Stimulated activated CD8-positive, alpha-beta memory T cell treated with anti-CD3 and anti-CD28 coated beads, Interleukin-4, amount 100 ng/mL, for 4 hours (primary cell): ENCODE data around the gene CAP1.
"Not testable (repeated sequence)": the region's sequence is repeated elsewhere in the genome, so short reads cannot be mapped to it uniquely, and the experiment has no call there.

Source experiments
- DNase-seq, 2 donors: peaks; one replicate each; pipeline ENCODE4 v3.0.0-alpha.2; 2020; ENCODE audit warnings: low read depth in 2 of 2, low spot score in 1 of 2

CAP1 gene, protein sequence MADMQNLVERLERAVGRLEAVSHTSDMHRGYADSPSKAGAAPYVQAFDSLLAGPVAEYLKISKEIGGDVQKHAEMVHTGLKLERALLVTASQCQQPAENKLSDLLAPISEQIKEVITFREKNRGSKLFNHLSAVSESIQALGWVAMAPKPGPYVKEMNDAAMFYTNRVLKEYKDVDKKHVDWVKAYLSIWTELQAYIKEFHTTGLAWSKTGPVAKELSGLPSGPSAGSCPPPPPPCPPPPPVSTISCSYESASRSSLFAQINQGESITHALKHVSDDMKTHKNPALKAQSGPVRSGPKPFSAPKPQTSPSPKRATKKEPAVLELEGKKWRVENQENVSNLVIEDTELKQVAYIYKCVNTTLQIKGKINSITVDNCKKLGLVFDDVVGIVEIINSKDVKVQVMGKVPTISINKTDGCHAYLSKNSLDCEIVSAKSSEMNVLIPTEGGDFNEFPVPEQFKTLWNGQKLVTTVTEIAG

DNA sequence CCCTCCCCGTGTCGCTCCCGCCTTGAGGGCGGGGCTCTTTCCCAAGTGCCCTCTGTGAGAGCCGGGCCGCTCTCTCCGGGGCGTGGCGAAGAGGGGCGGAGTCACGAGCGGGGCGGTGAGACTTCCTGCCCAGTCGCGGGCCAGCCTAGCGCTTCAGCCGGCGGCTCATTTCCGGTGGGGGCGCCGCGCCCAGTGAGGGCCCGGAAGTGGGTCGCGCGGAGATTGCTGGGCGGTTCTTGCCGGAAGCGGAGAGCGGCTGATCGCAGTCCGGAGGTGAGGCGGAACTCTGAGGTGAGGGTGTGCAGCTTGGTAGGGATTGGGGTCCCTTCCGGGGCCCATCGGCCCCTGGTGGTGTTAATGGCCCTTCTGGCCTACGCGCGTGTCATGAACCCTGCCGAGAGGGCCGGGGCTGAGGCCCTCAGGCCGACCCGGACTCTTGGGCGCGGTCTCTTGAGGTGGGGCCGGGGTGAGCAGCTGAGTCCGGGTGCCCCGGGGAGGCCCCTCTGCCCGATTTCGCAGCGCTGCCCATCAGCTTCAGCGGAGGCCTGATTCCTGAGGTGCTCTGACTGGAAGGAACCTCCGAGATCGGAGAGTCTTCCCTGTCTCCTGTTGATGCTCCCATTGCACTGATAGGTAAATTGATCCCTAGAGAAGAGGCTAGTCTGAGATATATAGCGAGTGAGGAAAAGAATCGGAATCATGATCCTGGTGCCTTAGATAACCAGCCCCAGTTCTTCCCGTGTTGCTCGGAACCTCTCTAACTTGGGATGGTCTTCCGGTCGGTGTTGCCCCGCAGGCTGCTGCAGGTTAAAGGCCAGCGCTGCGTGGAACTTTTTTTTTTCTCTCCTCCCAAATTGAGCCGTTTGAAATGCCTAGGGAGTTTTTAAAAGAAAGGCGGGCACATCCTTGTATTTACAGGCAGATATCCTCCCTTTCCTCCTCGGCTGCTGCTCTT lies at the start of gene CAP1:
Gene CAP1 (plus strand): TSS at position 219 of the 955 bp plus-strand sequence. CDS start 18,618 bp downstream, outside the sequence.
- DNase-seq = peak; percentile 100

DNA sequence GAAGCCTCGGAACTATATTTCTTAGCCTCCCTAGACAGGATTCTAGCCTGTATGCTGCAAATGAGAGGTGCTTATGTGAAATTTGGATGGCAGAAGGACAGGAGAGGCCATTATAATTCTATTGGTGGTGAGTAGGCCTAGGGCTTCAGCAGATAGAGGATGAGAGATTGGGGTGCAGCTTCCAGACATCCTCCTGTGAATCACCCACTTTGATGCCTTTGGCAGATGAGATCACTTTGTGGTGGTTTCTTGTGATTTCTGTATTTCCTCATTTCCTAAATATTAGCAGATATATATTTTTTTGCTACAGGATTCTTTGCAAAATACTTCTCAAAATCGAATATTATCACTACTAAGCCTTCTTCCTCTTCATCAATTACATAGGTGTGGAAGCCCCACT lies 48.3 kb upstream of the CAP1 start:
- no peak for DNase-seq

DNA sequence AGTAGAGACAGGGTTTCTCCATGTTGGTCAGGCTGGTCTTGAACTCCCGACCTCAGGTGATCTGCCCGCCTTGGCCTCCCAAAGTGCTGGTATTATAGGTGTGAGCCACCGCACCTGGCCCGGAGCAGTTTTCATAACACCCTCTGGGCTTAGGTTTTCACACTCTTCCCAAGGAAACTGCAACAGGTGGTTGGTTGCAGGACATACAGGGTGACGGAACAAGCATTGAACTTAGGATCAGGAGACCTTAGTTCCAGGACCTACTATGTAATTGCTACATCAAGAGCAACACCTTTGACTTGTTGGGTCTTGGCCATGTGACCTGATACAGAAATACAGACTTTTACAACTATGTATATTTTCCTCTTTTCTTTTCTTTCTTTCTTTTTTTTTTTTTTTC lies 47.6 kb upstream of the CAP1 start:
- no peak for DNase-seq

DNA sequence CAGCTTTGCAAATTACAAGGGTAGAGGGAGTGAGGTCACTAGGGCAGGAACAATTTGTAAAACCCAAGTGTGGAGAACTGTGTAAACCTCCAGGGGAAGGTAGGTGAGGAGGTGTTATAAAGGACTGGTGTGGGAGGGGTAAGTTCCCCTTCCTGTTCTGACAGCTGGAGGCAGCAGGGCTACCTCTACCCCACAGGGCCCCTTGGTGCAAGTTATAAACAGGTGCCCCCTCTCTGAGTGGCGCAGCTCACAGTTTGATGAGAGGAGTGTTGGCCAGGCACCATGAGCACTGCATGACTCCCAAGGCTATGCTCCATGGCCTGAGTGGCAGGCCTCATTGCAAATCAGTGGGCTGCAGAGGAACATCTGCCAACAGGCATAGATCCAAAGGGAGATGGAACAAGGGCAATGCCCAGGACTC lies 44.5 kb upstream of the CAP1 start:
- DNase-seq = no peak

DNA sequence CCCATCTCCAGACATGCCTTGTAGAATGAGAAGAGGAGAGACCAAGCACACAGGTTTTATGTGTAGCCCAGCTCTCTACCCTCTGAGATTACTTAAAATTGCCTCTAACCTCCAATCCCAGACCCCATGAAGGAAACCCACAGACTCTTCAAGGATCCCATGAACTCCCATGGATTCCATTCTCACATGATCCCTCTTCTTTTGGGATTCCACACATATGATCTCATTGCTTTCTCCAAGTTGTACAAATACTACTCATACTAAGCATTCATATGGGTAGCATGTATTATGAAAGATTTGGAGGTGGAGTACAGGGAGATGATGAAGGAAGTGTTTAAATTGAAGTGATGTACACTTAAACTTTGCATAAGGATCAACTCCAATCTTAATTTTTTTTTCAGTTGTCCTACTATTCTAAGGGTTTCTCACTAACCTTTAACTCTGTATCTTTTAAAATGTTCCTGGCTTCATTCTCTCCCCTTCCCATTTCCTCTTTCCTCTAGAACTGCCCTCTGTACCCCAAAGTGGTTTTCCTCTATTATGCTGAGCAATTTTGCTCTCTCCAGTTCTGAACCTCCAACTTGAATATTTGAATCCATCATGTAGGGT lies 44.0 kb upstream of the CAP1 start:
- no peak for DNase-seq

DNA sequence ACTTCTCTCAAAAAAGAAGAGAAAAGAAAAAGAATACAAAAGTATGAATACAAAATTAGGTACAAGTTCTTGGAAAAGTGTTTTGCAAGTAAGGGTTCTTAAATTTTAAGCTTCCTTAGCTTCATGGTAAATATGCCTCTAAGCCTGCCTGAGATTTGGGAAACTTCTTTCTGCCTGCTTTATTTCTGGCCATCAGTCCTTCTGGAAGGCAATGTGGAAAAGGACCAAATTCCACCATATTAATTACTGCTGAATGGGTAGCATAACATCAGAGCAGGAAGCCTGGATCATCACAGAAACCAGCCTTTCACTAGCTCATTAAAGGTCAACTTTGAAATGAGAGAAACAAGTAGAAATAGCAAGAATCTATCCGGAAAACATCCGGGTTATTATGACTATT lies 39.1 kb upstream of the CAP1 start:
- DNase-seq = no peak

DNA sequence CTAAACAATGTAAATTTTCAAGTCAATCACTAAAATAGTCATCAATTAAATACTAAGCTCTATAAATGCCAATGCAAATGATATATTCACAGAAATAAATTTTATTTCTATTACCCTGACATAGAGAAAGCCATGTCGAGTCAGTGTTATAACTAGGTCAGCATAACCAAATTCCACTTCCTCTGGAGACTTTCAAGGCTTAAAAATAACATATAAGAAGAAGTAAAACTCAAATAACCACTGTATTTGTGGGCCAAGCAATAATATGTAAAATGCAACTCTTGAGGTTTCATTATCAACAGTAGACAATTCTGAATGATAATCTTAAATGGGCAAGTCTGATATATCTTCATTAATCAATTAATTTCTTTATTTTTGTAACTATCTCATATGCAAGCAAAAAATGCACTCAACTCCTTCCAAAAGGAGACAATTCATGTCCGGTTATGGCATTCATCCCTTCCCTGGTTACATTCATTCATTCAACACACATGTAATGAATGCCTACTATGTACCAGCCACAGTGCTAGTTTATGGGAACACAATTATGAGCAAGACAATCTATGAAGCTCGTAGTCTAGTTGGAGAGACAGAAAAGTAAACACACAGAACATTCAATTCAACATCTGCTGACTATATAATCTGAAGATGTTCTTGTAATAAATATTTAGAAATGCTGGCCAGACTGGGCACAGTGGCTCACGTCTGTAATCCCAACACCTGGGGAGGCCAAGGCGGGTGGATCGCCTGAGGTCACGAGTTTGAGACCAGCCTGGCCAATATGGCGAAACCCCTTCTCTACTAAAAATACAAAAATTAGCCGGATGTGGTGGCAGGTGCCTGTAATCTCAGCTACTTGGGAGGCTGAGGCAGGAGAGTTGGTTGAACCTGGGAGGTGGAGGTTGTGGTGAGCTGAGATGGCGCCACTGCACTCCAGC lies 37.1 kb upstream of the CAP1 start:
- no peak for DNase-seq

DNA sequence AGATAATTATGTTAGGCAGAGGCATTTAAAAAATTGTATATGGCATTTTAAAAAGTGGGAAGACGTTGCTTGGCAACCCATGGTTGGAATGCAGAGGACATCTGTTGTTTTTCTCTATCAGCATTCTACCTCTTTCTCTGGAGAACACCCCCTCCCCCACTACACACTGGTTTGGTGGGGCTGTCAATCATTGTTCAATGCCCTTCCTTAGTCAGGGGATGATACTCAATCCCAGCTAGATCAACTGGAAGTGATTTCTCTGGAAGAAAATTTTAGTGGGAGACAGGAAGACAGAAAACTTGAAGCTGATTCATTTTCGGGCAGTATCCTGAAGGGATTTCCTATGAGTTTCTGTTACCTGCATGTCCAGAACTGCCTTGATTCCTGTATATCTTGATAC lies 35.7 kb upstream of the CAP1 start:
- no peak for DNase-seq

DNA sequence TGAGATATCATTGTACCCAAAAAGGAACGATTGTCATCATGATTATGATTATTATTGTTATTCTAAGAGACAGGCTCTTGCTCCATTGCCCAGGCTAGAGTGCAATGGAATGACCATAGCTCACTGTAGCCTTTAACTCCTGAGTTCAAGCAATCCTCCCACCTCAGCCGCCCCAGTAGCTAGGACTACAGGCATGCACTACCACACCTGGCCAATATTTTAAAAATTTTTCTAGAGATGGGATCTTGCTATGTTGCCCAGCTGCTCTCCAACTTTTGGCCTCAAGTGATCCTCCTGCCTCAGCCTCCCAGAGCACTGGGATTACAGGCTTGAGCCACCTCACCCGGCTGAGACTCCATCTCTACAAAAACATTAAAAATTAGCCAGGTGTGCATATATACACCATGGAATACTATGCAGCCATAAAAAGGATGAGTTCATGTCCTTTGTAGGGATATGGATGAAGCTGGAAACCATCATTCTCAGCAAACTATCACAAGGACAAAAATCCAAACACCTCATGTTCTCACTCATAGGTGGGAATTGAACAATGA lies 33.0 kb upstream of the CAP1 start:
- not testable (repeated sequence) for DNase-seq

DNA sequence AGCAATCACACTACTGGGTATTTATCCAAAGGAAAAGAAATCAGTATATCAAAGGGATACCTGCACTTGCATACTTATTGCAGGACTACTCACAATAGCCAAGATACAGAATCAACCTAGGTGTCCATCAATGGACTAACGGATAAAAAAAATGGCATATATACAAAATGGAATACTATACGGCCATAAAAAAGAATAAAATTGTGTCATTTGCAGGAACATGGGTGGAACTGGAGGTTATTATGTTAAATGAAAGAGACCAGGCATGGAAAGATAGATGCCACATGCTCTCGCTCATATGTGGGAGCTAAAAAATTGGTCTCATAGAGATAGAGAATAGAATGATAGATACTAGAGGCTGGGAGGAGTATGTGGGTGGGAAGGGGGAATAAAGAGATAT lies 29.3 kb upstream of the CAP1 start:
- DNase-seq = no peak

DNA sequence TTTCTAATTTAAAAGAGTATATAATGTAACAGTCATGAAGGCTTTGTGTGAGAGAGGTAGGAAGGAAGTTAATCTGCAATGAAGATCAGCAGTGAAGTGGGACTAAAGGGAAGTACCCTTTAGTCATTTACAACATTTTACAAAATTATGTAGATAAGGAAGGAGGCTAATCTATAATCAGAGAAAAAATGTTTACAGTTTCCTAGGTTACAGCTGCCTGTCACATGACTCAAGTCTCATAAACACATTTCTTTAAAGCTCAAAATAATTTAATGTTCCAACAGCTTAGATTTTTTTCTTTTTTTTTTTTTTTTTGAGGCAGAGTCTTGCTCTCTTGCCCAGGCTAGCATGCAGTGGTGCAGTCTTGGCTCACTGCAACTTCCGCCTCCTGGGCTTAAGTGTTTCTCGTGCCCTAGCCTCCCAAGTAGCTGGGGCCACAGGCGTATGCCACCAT lies 26.2 kb upstream of the CAP1 start:
- no peak for DNase-seq

DNA sequence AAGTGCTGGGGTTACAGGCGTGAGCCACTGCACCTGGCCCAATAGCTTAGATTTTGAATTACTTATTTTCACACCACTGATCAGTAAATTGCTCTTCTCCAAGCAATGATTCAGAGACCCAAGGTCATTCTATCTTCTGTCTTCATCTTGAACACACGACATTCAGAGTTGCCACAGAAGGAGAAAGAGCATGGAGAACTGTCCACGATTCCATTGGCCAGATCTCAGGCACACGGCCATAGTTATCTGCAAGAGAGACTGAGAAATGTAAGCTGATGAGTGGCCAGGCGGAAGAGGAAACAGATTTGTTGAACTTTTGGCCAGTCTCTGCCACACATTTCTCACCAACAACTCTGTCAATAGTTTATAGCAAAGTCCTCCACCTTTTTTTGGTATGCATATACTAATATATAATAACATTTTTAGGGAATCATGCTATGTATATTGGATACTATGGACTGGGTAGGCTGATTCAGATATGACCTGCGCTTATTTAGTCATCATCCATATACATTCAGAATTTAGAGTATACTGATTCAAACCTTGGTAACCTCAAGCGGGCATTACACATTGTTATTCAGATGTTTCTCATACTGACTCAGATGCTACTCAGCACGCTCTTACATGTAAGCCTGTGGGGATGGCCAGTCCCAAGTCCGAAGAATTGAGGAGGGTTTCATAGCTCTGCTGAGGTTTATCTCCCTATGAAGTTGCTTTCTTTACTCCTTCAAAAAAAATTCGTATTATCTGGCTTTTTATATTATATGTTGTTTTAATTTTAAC lies 25.5 kb upstream of the CAP1 start:
- no peak for DNase-seq

DNA sequence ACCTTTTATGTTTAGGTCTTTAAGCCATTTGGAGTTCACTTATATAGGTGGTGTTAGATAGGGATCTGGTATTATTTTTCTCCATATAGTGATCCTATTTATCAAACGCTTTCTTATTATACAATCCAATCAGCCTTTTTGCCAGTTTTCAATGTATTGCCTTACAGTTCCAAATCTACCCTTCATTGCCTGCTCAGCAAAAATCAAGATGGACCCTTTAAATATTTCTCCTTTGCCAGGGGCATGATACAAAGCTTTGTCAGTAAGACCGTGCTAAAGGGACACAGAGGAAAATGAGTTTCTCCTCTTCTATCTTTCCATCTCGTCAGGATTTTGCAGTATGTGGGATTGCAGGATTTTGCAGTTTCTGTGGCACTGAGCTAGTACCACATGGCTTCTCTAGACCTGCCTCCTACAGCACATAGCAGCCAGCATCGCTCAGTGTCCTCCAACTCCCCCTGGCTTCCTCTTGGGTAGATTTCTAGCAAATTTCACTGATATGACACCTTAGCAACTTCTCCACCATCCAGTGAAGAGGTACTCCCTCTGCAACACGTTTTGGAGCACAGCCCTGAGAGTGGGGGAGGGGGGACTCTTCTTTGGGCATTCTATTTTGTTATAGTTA lies 22.5 kb upstream of the CAP1 start:
- no peak for DNase-seq

DNA sequence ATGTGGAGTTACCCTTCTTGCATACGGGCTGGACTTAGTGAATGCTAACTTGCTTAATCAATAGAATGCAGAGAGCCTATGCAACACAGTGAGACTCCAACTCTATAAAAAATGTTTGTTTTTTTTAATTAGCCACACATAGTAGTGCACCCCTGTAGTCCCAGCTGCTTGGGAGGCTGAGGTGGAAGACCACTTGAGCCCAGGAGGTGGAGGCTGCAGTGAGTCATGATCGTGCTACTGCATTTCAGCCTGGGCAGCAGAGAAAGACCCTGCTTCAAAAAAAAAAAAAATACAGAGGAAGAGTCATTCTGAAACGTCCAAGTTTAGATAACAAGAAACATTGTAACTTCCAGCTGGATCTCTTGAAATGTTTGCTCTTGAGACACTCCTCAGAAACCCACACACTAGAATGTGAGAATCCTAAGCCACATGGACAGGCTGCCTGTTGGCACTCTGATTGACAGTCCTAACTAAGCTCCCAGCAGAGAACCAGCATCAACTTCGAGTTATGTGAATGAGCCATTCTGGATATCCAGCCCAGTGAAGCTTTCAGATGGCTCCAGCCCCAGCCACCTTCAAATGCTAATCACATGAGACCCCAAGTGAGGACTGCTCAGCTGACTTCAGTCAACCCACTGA lies 20.0 kb upstream of the CAP1 start:
- no peak for DNase-seq

DNA sequence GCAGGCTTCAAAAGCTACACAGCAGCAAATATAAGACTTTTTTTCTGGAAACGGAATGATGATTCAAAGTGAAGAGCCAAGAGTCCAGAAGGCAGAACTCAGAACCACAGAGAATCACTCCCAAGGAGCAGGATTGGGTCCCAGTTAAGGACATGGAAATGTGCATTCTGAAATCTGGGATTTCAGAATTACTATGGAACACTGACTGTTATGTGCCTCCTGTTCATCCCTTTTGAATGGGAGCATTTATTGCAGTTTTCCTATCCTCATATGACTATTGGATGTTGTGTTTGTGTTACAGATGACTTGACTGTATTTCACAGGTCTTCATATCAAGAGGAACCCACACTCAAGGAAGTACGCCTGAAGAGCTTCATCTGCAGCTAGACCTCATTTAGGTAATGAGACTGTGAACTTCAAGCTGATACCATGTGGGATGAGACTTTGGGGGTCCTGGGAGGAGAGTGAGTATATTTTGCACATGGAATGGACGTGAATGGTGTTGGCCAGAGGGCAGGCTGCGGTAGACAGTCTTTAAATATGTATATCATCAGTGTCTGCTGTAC lies 17.1 kb upstream of the CAP1 start:
- DNase-seq = no peak

DNA sequence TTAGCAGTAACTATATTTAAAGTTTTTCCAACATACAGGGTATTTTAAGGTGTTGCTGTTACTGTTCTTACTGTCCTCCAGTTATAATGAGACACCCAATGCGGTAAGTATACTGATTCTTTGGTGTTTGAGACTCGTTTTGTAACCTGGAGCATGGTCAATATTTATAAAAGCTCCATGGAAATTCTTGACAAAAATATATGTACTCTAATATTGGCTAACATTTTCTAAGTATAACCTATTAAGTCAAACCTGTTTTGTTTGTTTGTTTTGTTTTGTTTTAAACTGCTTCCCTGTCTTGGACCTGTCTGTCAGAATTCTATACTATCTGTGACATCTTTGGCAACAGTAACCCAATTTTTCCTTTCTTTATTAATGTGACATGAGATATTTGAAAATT lies 15.9 kb upstream of the CAP1 start:
- DNase-seq = no peak

DNA sequence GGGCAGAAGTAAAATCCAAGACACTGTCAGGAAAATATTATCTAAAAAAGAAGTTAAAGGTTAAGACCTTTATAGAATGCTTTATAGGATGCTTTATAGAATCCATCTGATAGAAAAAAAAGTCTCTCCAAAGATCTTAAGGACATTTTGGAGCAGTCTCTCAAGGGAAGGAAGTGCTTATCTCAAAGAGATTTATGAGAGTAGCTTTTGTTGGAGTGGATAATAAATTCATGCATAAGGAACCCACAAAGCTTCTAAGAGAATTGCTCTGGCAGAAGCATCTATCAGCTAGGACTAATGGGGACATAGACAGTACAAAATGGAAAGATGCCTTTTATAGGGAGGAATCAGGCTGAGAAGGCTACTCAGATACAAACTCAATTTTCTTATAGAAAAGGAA lies 12.9 kb upstream of the CAP1 start:
- no peak for DNase-seq

DNA sequence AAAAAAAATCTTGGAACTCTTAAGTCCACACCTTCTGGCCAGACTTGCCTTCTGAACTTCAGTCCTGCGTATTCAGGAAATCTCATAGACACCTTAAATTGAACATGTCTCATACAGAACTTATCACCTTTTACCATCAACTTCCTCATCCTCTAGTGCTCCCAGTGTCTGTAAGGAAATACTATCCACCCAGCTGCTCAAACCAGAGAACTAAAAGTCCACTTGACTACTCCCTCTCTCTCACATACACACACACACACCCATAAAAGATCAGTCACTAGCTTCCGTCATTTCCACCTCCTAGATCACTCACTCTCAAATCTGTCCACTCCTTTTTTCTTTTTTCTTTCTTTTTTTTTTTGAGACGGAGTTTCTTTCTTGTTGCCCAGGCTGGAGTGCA lies 10.9 kb upstream of the CAP1 start:
- DNase-seq = no peak
